Ishikawa (cell line): Measurements from ENCODE around the gene SYTL3.

Experiments used
- CEBPB ChIP-seq: IDR thresholded peaks from 2 replicates; pipeline ENCODE4 v1.6.1; 2012
- CREB1 ChIP-seq: IDR thresholded peaks from 2 replicates; pipeline ENCODE4 v1.6.1; 2012; ENCODE audit warnings: low read depth
- EP300 ChIP-seq: IDR thresholded peaks from 2 replicates; pipeline ENCODE4 v1.6.1; 2012; ENCODE audit warnings: borderline replicate concordance
- FOXM1 ChIP-seq: IDR thresholded peaks from 2 replicates; pipeline ENCODE4 v1.6.1; 2012; ENCODE audit warnings: low read depth, borderline replicate concordance
- NFIC ChIP-seq: IDR thresholded peaks from 2 replicates; pipeline ENCODE4 v1.6.1; 2012
- RAD21 ChIP-seq: IDR thresholded peaks from 2 replicates; pipeline ENCODE4 v1.6.1; 2012; ENCODE audit warnings: low read depth
- TAF1 ChIP-seq: IDR thresholded peaks from 2 replicates; pipeline ENCODE4 v1.6.1; 2012; ENCODE audit warnings: low read depth, mild to moderate bottlenecking
- TCF12 ChIP-seq: IDR thresholded peaks from 2 replicates; pipeline ENCODE4 v1.6.1; 2012; ENCODE audit warnings: low read depth
- TEAD4 ChIP-seq: IDR thresholded peaks from 2 replicates; pipeline ENCODE4 v1.6.1; 2012
- ZBTB7A ChIP-seq: IDR thresholded peaks from 2 replicates; pipeline ENCODE4 v1.6.1; 2012; ENCODE audit warnings: low read depth
- TF ChIP-seq, protein P1 (sequence below): IDR thresholded peaks from 2 replicates; pipeline ENCODE4 v1.6.1; 2012; ENCODE audit warnings: low read depth, mild to moderate bottlenecking
- TF ChIP-seq, protein P2 (sequence below): IDR thresholded peaks from 2 replicates; pipeline ENCODE4 v1.6.1; 2012
- TF ChIP-seq, protein P3 (sequence below): IDR thresholded peaks from 2 replicates; pipeline ENCODE4 v1.6.1; 2012

DNA sequence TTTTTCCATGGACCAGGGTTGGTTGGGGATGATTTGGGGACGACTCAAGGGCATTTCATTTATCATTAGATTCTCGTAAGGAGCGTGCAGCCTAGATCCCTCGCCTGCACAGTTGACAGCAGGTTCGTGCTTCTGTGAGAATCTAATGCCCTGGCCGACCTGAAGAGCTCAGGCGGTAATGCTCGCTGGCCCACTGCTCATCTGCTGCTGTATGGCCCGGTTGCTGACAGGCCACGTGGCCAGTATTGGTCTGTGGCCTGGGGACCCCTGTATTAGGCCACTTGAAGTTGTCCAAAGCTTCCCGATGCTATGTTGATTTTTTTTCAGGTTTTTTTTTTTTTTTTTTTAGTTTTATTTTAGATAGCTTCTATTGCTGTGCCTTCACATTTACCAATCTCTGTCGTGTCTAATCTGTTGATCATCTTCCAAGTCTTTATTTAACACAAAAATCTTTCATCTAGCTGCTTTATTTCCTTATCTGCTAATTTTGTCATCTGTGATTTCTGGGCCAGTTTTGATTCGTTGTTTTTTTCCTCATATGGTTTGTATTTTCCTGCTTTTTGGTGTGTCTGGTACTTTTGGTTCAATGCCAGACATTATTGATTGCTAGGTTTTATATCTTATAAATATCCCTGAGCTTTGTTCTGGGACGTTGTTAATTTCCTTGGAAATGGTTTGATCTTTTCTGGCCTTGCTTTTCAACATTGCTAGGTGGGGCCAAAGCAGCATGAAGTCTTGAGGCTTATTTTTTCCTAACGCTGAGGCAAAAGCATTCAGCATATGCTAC lies 46.4 kb upstream of the SYTL3 start:
- no peak for TF ChIP-seq RAD21
- TF ChIP-seq, protein P1, sequence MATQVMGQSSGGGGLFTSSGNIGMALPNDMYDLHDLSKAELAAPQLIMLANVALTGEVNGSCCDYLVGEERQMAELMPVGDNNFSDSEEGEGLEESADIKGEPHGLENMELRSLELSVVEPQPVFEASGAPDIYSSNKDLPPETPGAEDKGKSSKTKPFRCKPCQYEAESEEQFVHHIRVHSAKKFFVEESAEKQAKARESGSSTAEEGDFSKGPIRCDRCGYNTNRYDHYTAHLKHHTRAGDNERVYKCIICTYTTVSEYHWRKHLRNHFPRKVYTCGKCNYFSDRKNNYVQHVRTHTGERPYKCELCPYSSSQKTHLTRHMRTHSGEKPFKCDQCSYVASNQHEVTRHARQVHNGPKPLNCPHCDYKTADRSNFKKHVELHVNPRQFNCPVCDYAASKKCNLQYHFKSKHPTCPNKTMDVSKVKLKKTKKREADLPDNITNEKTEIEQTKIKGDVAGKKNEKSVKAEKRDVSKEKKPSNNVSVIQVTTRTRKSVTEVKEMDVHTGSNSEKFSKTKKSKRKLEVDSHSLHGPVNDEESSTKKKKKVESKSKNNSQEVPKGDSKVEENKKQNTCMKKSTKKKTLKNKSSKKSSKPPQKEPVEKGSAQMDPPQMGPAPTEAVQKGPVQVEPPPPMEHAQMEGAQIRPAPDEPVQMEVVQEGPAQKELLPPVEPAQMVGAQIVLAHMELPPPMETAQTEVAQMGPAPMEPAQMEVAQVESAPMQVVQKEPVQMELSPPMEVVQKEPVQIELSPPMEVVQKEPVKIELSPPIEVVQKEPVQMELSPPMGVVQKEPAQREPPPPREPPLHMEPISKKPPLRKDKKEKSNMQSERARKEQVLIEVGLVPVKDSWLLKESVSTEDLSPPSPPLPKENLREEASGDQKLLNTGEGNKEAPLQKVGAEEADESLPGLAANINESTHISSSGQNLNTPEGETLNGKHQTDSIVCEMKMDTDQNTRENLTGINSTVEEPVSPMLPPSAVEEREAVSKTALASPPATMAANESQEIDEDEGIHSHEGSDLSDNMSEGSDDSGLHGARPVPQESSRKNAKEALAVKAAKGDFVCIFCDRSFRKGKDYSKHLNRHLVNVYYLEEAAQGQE, result no peak
- TF ChIP-seq, protein P2, sequence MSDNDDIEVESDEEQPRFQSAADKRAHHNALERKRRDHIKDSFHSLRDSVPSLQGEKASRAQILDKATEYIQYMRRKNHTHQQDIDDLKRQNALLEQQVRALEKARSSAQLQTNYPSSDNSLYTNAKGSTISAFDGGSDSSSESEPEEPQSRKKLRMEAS, result no peak
- TF ChIP-seq TAF1, result no peak
- TF ChIP-seq EP300, result no peak
- no peak for TF ChIP-seq FOXM1
- TF ChIP-seq TCF12, result no peak
- no peak for TF ChIP-seq CREB1
- TF ChIP-seq TEAD4, result no peak
- TF ChIP-seq, protein P3, sequence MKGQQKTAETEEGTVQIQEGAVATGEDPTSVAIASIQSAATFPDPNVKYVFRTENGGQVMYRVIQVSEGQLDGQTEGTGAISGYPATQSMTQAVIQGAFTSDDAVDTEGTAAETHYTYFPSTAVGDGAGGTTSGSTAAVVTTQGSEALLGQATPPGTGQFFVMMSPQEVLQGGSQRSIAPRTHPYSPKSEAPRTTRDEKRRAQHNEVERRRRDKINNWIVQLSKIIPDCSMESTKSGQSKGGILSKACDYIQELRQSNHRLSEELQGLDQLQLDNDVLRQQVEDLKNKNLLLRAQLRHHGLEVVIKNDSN, result no peak
- no peak for TF ChIP-seq ZBTB7A
- TF ChIP-seq CEBPB, result no peak
- no peak for TF ChIP-seq NFIC
